Colonic mucosa (tissue), 4 donors: Measurements from ENCODE around the gene PKN2. TPM values are rescaled to one million over a fixed set of nuclear protein-coding genes. Genes with fewer than 3 reads are reported as not detected.
A peak's percentile ranks its signal among the peaks of the same experiment; 100 is the strongest.

Experiments
- DNase-seq: peaks from one replicate; pipeline ENCODE4 v3.0.0-alpha.2; 2020
- H3K27ac ChIP-seq: fragments of 200-600 bp; one replicate; pipeline ENCODE4 v1.8.0; 2021
- H3K27me3 ChIP-seq: fragments of 200-600 bp; one replicate; pipeline ENCODE4 v1.8.0; 2021
- H3K36me3 ChIP-seq: fragments of 200-600 bp; one replicate; pipeline ENCODE4 v1.8.0; 2021
- H3K4me1 ChIP-seq: fragments of 200-600 bp; one replicate; pipeline ENCODE4 v1.8.0; 2021; ENCODE audit warnings: mild to moderate bottlenecking
- H3K4me3 ChIP-seq: fragments of 200-600 bp; one replicate; pipeline ENCODE4 v1.8.0; 2021
- H3K9ac ChIP-seq, 2 donors: one replicate each; pipeline ENCODE4 v1.7.0; 2013; ENCODE audit warnings: control low read depth in 2 of 2, low read depth in 2 of 2, low read length in 2 of 2
- H3K9me3 ChIP-seq: fragments of 200-600 bp; one replicate; pipeline ENCODE4 v1.8.0; 2021
- intact Hi-C: fragments of 100-400 bp; cut with DNase I; formaldehyde crosslinking; loops from one replicate; pipeline ENCODE4 v1.14.1; 2022
- total RNA-seq, 2 donors: library from RNA; stranded (reverse); fragmentation: NEBNext Ultra II Directional in 1 of 2; extraction: Animal tissue kit (Norgen Biotek cat#: 25700) in 1 of 2; gene quantifications; one replicate each; pipeline ENCODE4 v1.2.1, GENCODE V29; 2021
- TF ChIP-seq, protein P1 (sequence below): fragments of 200-600 bp; IDR thresholded peaks from one replicate; pipeline ENCODE4 v1.8.0; 2022; ENCODE audit warnings: antibody characterized with exemption, mild to moderate bottlenecking
- donor health status: healthy.
- donor health status: DM: no; HTN: no; CAD: no.
- donor health status: DM: no; HTN: no; CAD: no.

Gene PKN2
- total RNA-seq, 2 donors from 2014 or later: 41.1 to 60.5 TPM

DNA sequence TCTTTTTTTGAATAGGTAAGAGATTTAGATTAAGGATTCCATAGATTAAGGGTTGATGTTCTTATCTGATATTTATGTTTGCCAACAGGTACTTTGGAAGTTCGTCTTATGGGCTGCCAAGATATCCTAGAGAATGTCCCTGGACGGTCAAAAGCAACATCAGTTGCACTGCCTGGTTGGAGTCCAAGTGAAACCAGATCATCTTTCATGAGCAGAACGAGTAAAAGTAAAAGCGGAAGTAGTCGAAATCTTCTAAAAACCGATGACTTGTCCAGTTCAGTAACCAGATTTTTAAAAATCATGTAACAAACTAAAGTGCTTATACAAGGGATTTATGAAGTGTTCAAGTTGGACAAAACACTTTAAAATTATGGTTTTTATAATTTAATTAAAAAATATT, 100.5 kb downstream of the PKN2 start:
- H3K4me1 ChIP-seq: no peaks in the 10 kb centered on the region
- intact Hi-C loops: no loop called here
- TF ChIP-seq, protein P1, sequence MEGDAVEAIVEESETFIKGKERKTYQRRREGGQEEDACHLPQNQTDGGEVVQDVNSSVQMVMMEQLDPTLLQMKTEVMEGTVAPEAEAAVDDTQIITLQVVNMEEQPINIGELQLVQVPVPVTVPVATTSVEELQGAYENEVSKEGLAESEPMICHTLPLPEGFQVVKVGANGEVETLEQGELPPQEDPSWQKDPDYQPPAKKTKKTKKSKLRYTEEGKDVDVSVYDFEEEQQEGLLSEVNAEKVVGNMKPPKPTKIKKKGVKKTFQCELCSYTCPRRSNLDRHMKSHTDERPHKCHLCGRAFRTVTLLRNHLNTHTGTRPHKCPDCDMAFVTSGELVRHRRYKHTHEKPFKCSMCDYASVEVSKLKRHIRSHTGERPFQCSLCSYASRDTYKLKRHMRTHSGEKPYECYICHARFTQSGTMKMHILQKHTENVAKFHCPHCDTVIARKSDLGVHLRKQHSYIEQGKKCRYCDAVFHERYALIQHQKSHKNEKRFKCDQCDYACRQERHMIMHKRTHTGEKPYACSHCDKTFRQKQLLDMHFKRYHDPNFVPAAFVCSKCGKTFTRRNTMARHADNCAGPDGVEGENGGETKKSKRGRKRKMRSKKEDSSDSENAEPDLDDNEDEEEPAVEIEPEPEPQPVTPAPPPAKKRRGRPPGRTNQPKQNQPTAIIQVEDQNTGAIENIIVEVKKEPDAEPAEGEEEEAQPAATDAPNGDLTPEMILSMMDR: no peak
- no peak overlapping the region for H3K4me3 ChIP-seq
- H3K36me3 ChIP-seq: peaks cover 5% of the 10 kb centered on the region
- no peaks in the 10 kb centered on the region for H3K27me3 ChIP-seq
- no peak for DNase-seq
- no peak overlapping the region for H3K27ac ChIP-seq
- no peak overlapping the region for H3K9ac ChIP-seq
- no peaks in the 10 kb centered on the region for H3K9me3 ChIP-seq

GRCh38 chr1:88787023-88787903, 103.2 kb downstream of the PKN2 start:
- Histone ChIP-seq H3K9ac (no peak overlapping the region), H3K27ac (no peak overlapping the region), H3K36me3 (peaks cover 5% of the 10 kb centered on the region), H3K4me3 (no peak overlapping the region), H3K4me1 (no peaks in the 10 kb centered on the region), H3K27me3 (no peaks in the 10 kb centered on the region), H3K9me3 (no peaks in the 10 kb centered on the region)
- TF ChIP-seq, protein P1: no peak
- intact Hi-C loops: no loop called here
- DNase-seq: no peak

DNA sequence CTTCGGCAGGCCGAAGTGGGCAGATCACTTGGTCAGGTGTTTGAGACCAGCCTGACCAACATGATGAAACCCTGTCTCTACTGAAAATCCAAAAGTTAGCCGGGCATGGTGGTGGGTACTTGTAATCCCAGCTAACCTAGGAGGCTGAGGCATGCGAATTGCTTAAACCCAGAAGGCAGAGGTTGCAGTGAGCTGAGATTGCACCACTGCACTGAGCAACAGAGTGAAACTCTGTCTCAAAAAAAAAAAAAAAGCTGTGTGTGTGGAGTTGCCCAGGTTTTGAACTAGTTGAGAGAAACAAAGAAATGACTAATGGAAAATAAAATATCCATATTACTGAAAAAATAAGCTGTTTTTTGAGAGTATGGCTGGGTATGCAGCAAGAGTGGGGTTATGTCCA, 107.1 kb downstream of the PKN2 start:
- Histone ChIP-seq H3K27me3 (no peaks in the 10 kb centered on the region), H3K36me3 (peaks cover 5% of the 10 kb centered on the region), H3K4me1 (no peaks in the 10 kb centered on the region), H3K9me3 (no peaks in the 10 kb centered on the region), H3K27ac (no peak overlapping the region), H3K9ac (no peak overlapping the region), H3K4me3 (no peak overlapping the region)
- intact Hi-C loops: no loop called here
- TF ChIP-seq, protein P1: no peak
- no peak for DNase-seq

DNA sequence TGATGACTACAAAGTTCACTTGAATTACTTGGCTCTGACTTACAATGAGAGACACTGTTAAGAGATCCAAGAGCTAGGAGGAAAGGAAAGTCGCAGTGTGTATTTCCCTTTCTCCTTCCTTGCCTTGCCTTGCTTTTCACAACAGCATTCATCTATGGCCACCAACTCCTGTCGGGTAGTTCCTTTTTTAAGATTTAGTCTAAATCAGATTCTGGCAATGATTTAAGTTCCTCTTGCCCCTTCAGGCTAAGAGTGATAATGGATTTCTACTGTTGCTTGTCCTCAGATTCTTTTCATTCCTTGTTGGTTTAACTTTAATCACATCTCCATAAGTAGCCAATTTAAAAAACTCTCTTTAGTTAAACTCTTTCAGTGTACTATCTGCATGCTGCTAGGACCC, 115.4 kb downstream of the PKN2 start:
- TF ChIP-seq, protein P1: no peak
- H3K27ac ChIP-seq: no peak overlapping the region

DNA sequence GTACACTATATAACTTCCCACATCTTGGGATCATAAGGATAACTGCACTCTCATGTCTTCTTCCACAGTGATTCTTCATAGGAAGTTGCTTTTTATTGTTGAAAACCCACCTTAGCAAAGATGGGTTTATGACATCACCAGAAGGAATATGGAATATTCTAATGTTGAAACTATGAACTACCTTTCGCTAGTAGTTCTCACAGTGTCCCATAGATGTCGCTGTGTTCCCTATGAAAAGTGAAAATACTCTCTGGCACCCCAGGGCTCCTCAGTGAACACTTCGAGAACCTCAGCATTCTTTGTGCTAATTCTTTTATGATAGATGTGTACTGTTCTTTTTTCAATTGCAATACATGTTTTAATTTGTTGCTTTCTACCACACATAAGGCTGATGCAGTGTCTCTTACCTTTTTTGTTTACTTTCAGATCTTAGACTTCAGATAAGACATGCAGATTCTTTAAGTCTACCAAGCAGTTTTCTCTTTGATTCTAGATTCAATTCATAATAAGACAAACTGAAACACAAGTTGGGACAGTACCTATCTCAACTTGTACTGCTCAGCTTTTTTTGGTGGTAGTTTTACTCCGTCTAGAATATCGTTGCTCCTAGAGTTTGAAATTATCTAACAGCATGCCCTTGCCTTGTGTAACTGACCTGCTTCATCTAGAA, 116.4 kb downstream of the PKN2 start:
- peak; percentile 28 for DNase-seq
- TF ChIP-seq, protein P1: peak; percentile 59
- Histone ChIP-seq H3K4me1 (no peaks in the 10 kb centered on the region), H3K9me3 (no peaks in the 10 kb centered on the region), H3K27ac (no peak overlapping the region), H3K4me3 (no peak overlapping the region), H3K27me3 (no peaks in the 10 kb centered on the region), H3K9ac (no peak overlapping the region), H3K36me3 (peaks cover 4% of the 10 kb centered on the region)
- intact Hi-C loops: loop anchor here (10.0 kb wide), 1 partner anchor 74 kb away; no protein-coding TSS in a partner anchor

More for the DNA sequence above, 115.4 kb downstream of the PKN2 start:
- no peak overlapping the region for H3K4me3 ChIP-seq
- no peak overlapping the region for H3K9ac ChIP-seq
- DNase-seq: no peak
- no peaks in the 10 kb centered on the region for H3K27me3 ChIP-seq
- H3K36me3 ChIP-seq: no peaks in the 10 kb centered on the region
- no peaks in the 10 kb centered on the region for H3K4me1 ChIP-seq
- no peaks in the 10 kb centered on the region for H3K9me3 ChIP-seq
- intact Hi-C loops: no loop called here
